Erythroblast (primary cell): ENCODE data around the gene PSMD5.

Experiments used
- GATA1 ChIP-seq: IDR thresholded peaks from 2 replicates; pipeline ENCODE4 v1.6.1; 2011; ENCODE audit warnings: low read depth, mild to moderate bottlenecking, control low read depth, low read length, moderate library complexity
- POLR2A ChIP-seq: IDR thresholded peaks from 2 replicates; pipeline ENCODE4 v1.6.1; 2011; ENCODE audit warnings: mild to moderate bottlenecking, low read length

- TF ChIP-seq POLR2A (no peak), GATA1 (no peak)
Measured at GRCh38 chr9:120872791-120873502, 30.2 kb upstream of the PSMD5 start.
